HL-60 (cell line): ENCODE results near the gene ADAMTS14.

Experiments used
- DNase-seq, 2 experiments: peaks; one replicate each; pipeline ENCODE4 v3.0.0-alpha.2; 2010 to 2020; ENCODE audit warnings: low read depth in 1 of 2, low spot score in 1 of 2
- H3K27ac ChIP-seq: fragments of 250-450 bp; sonication (Bioruptor Pico); replicated peaks from 2 replicates; pipeline ENCODE4 v1.5.1; 2020; ENCODE audit warnings: mild to moderate bottlenecking, moderate library complexity
- H3K27me3 ChIP-seq: fragments of 250-450 bp; sonication (Bioruptor Pico); 2 replicates; pipeline ENCODE4 v1.5.1; 2021; ENCODE audit warnings: mild to moderate bottlenecking, moderate library complexity; ENCODE audit not compliant: insufficient read depth, poor library complexity, severe bottlenecking
- H3K4me3 ChIP-seq: replicated peaks from 2 replicates; pipeline ENCODE4 v1.5.1; 2011; ENCODE audit warnings: mild to moderate bottlenecking, control low read depth, low read length; ENCODE audit not compliant: insufficient read depth
- CTCF ChIP-seq: IDR thresholded peaks from one replicate; pipeline ENCODE4 v1.5.1; 2011; ENCODE audit warnings: low read length, control low read depth, inconsistent platforms; ENCODE audit not compliant: insufficient read depth
- GABPA ChIP-seq: IDR thresholded peaks from 2 replicates; pipeline ENCODE4 v1.6.1; 2012; ENCODE audit warnings: low read depth
- POLR2AphosphoS5 ChIP-seq: IDR thresholded peaks from 2 replicates; pipeline ENCODE4 v1.6.1; 2012; ENCODE audit warnings: low read depth
- REST ChIP-seq: IDR thresholded peaks from 2 replicates; pipeline ENCODE4 v1.6.1; 2012; ENCODE audit warnings: low read depth; ENCODE audit not compliant: insufficient replicate concordance
- SPI1 ChIP-seq: IDR thresholded peaks from 2 replicates; pipeline ENCODE4 v1.6.1; 2012; ENCODE audit warnings: low read depth, mild to moderate bottlenecking, borderline replicate concordance

The ADAMTS14 gene

GRCh38 chr10:70799124-70799523, 126.8 kb downstream of the ADAMTS14 start:
- Histone ChIP-seq H3K4me3 (no peak overlapping the region), H3K27me3 (no peaks in the 10 kb centered on the region), H3K27ac (no peak overlapping the region)
- peak in 1 of 2 experiments; percentile 23 for DNase-seq
- no peak for TF ChIP-seq SPI1
- TF ChIP-seq REST = no peak
- no peak for TF ChIP-seq POLR2AphosphoS5
- TF ChIP-seq CTCF = no peak
- no peak for TF ChIP-seq GABPA

GRCh38 chr10:70801854-70802253, 129.5 kb downstream of the ADAMTS14 start:
- TF ChIP-seq REST = no peak
- TF ChIP-seq POLR2AphosphoS5 = no peak
- no peak for TF ChIP-seq SPI1
- TF ChIP-seq GABPA = no peak
- TF ChIP-seq CTCF = no peak
- no peak overlapping the region for H3K4me3 ChIP-seq
- no peak overlapping the region for H3K27ac ChIP-seq
- no peak for DNase-seq
- H3K27me3 ChIP-seq = no peaks in the 10 kb centered on the region

GRCh38 chr10:70803775-70804420, 131.6 kb downstream of the ADAMTS14 start:
- Histone ChIP-seq H3K4me3 (no peak overlapping the region), H3K27ac (no peak overlapping the region), H3K27me3 (no peaks in the 10 kb centered on the region)
- no peak for DNase-seq
- TF ChIP-seq SPI1 (no peak), REST (no peak), GABPA (no peak), CTCF (no peak), POLR2AphosphoS5 (no peak)
